Measurements from ENCODE around the gene RIMOC1. TPM values are rescaled to one million over a fixed set of nuclear protein-coding genes. Genes with fewer than 3 reads are reported as not detected.
A peak's percentile ranks its signal among the peaks of the same experiment; 100 is the strongest.

Gene RIMOC1
- total and polyA plus RNA-seq, 8 donors, result 22.4 to 35.5 (median 26.9) TPM

GRCh38 chr5:41921166-41921565, 17.0 kb downstream of the RIMOC1 start:
- intact Hi-C loops (cut with DNase I), result no loop called here

GRCh38 chr5:41921874-41922273, 17.7 kb downstream of the RIMOC1 start:
- Histone ChIP-seq H3K36me3 (peaks cover 0 to 40% of the 10 kb centered on the region in 2 donors), H3K9me3 (no peaks in the 10 kb centered on the region), H3K4me1 (peaks cover 0 to 17% of the 10 kb centered on the region in 2 donors), H3K27me3 (no peaks in the 10 kb centered on the region), H3K27ac (no peak overlapping the region), H3K4me3 (no peak overlapping the region)
- intact Hi-C loops (cut with DNase I), result no loop called here
- DNase-seq (no peak), ATAC-seq (no peak)
- TF ChIP-seq CTCF (IDR thresholded peaks at IDR 0.05), result no peak

More at GRCh38 chr5:41921166-41921565, 17.0 kb downstream of the RIMOC1 start:
- H3K4me3 ChIP-seq, result no peak overlapping the region
- DNase-seq (no peak), ATAC-seq (no peak)
- H3K4me1 ChIP-seq, result peaks cover 0 to 13% of the 10 kb centered on the region in 2 donors
- H3K27me3 ChIP-seq, result no peaks in the 10 kb centered on the region
- no peak overlapping the region for H3K27ac ChIP-seq
- H3K9me3 ChIP-seq, result no peaks in the 10 kb centered on the region
- no peak for TF ChIP-seq CTCF (IDR thresholded peaks at IDR 0.05)
- H3K36me3 ChIP-seq, result peaks cover 0 to 46% of the 10 kb centered on the region in 2 donors

- DNase-seq, result no peak
Observed at GRCh38 chr5:41924526-41924871, 20.4 kb downstream of the RIMOC1 start.

GRCh38 chr5:41924872-41925554, 20.9 kb downstream of the RIMOC1 start, which contains the start of gene FBXO4:
FBXO4 (plus strand) TSS chr5:41925281; CDS start chr5:41925310, 29 bp downstream.
- peak; percentile 37 to 39 for TF ChIP-seq CTCF (IDR thresholded peaks at IDR 0.05)
- no peaks in the 10 kb centered on the region for H3K9me3 ChIP-seq
- peaks cover 0 to 17% of the 10 kb centered on the region in 2 donors for H3K4me1 ChIP-seq
- H3K36me3 ChIP-seq, result peaks cover 0 to 9% of the 10 kb centered on the region in 2 donors
- peak within 1 kb of the TSS; percentile 68 to 70 for H3K4me3 ChIP-seq
- ATAC-seq, result peak; percentile 100
- no peaks in the 10 kb centered on the region for H3K27me3 ChIP-seq
- peak; percentile 84 to 97 (median 92) for DNase-seq
- peak within 1 kb of the TSS; percentile 93 to 96 for H3K27ac ChIP-seq
- intact Hi-C loops (cut with DNase I), result no loop called here

More at GRCh38 chr5:41924526-41924871, 20.4 kb downstream of the RIMOC1 start:
- Histone ChIP-seq H3K4me3 (peak overlapping the region; percentile 68 to 70), H3K36me3 (peaks cover 0 to 14% of the 10 kb centered on the region in 2 donors), H3K4me1 (peaks cover 0 to 17% of the 10 kb centered on the region in 2 donors), H3K9me3 (no peaks in the 10 kb centered on the region), H3K27me3 (no peaks in the 10 kb centered on the region), H3K27ac (peak overlapping the region; percentile 93 to 96)
- intact Hi-C loops (cut with DNase I), result no loop called here
- no peak for ATAC-seq
- no peak for TF ChIP-seq CTCF (IDR thresholded peaks at IDR 0.05)

- Histone ChIP-seq H3K4me1 (peaks cover 0 to 17% of the 10 kb centered on the region in 2 donors), H3K36me3 (peaks cover 0 to 6% of the 10 kb centered on the region in 2 donors), H3K27ac (peak overlapping the region; percentile 93 to 96), H3K4me3 (peak overlapping the region; percentile 68 to 70), H3K27me3 (no peaks in the 10 kb centered on the region), H3K9me3 (no peaks in the 10 kb centered on the region)
- peak in 3 of 4 donors; percentile 39 to 52 (median 41) for DNase-seq
- no peak for TF ChIP-seq CTCF (IDR thresholded peaks at IDR 0.05)
- intact Hi-C loops (cut with DNase I), result no loop called here
- ATAC-seq, result peak; percentile 47
Observed at GRCh38 chr5:41925555-41925951, 21.4 kb downstream of the RIMOC1 start.
